ENCODE data around the gene APBB2.

Gene APBB2

GRCh38 chr4:41145571-41146078 lies 68.7 kb downstream of the APBB2 start:
- Mint-ChIP-seq H3K4me3 (no peak overlapping the region), H3K27me3 (peaks cover 6% of the 10 kb centered on the region), H3K27ac (no peak overlapping the region), H3K4me1 (no peaks in the 10 kb centered on the region), H3K9me3 (no peaks in the 10 kb centered on the region)
- DNase-seq (no peak), ATAC-seq (no peak)

GRCh38 chr4:41144812-41145211 lies 69.5 kb downstream of the APBB2 start:
- H3K4me3 Mint-ChIP-seq: no peak overlapping the region
- H3K27me3 Mint-ChIP-seq: peaks cover 6% of the 10 kb centered on the region
- ATAC-seq (no peak), DNase-seq (no peak)
- no peaks in the 10 kb centered on the region for H3K9me3 Mint-ChIP-seq
- H3K27ac Mint-ChIP-seq: peak overlapping the region in 1 of 2 donors; percentile 82
- H3K4me1 Mint-ChIP-seq: no peaks in the 10 kb centered on the region

GRCh38 chr4:41144040-41144379 lies 70.3 kb downstream of the APBB2 start:
- H3K4me3 Mint-ChIP-seq: no peak overlapping the region
- H3K9me3 Mint-ChIP-seq: no peaks in the 10 kb centered on the region
- peaks cover 6% of the 10 kb centered on the region for H3K27me3 Mint-ChIP-seq
- ATAC-seq: no peak
- no peak overlapping the region for H3K27ac Mint-ChIP-seq
- DNase-seq: no peak
- no peaks in the 10 kb centered on the region for H3K4me1 Mint-ChIP-seq

- H3K27me3 Mint-ChIP-seq: peaks cover 6% of the 10 kb centered on the region
- DNase-seq: no peak
- H3K4me3 Mint-ChIP-seq: no peak overlapping the region
- no peak for ATAC-seq
- no peaks in the 10 kb centered on the region for H3K9me3 Mint-ChIP-seq
- no peaks in the 10 kb centered on the region for H3K4me1 Mint-ChIP-seq
- no peak overlapping the region for H3K27ac Mint-ChIP-seq
Observed at GRCh38 chr4:41143311-41144039, 70.9 kb downstream of the APBB2 start.

- no peaks in the 10 kb centered on the region for H3K9me3 Mint-ChIP-seq
- no peak for ATAC-seq
- H3K4me3 Mint-ChIP-seq: no peak overlapping the region
- H3K27me3 Mint-ChIP-seq: peaks cover 6% of the 10 kb centered on the region
- no peak for DNase-seq
- H3K27ac Mint-ChIP-seq: no peak overlapping the region
- H3K4me1 Mint-ChIP-seq: no peaks in the 10 kb centered on the region
Observed at GRCh38 chr4:41142376-41143310, 71.7 kb downstream of the APBB2 start.

- ATAC-seq (no peak), DNase-seq (no peak)
- H3K27ac Mint-ChIP-seq: no peak overlapping the region
- H3K4me3 Mint-ChIP-seq: no peak overlapping the region
- H3K4me1 Mint-ChIP-seq: no peaks in the 10 kb centered on the region
- H3K9me3 Mint-ChIP-seq: no peaks in the 10 kb centered on the region
- H3K27me3 Mint-ChIP-seq: peaks cover 6% of the 10 kb centered on the region
Observed at GRCh38 chr4:41141900-41142299, 72.4 kb downstream of the APBB2 start.

- no peak for ATAC-seq
- H3K27me3 Mint-ChIP-seq: peaks cover 5% of the 10 kb centered on the region
Observed at GRCh38 chr4:41140410-41140809, 73.9 kb downstream of the APBB2 start.

GRCh38 chr4:41137879-41138278 lies 76.5 kb downstream of the APBB2 start:
- DNase-seq: no peak
- Mint-ChIP-seq H3K27me3 (no peaks in the 10 kb centered on the region), H3K4me1 (no peaks in the 10 kb centered on the region), H3K27ac (no peak overlapping the region), H3K9me3 (no peaks in the 10 kb centered on the region), H3K4me3 (no peak overlapping the region)
- ATAC-seq: no peak

More at GRCh38 chr4:41140410-41140809, 73.9 kb downstream of the APBB2 start:
- DNase-seq: no peak
- Mint-ChIP-seq H3K4me1 (no peaks in the 10 kb centered on the region), H3K9me3 (no peaks in the 10 kb centered on the region), H3K27ac (no peak overlapping the region), H3K4me3 (no peak overlapping the region)

GRCh38 chr4:41136456-41136855 lies 77.9 kb downstream of the APBB2 start:
- Mint-ChIP-seq H3K9me3 (no peaks in the 10 kb centered on the region), H3K27me3 (no peaks in the 10 kb centered on the region), H3K27ac (no peak overlapping the region), H3K4me3 (no peak overlapping the region), H3K4me1 (no peaks in the 10 kb centered on the region)
- no peak for DNase-seq
- ATAC-seq: no peak

- ATAC-seq: no peak
- no peak overlapping the region for H3K4me3 Mint-ChIP-seq
Observed at GRCh38 chr4:41135801-41136200, 78.5 kb downstream of the APBB2 start.

GRCh38 chr4:41134581-41134980 lies 79.8 kb downstream of the APBB2 start:
- Mint-ChIP-seq H3K27ac (no peak overlapping the region), H3K4me1 (no peaks in the 10 kb centered on the region), H3K9me3 (no peaks in the 10 kb centered on the region), H3K4me3 (no peak overlapping the region), H3K27me3 (peaks cover 12% of the 10 kb centered on the region)
- ATAC-seq: no peak
- no peak for DNase-seq

More at GRCh38 chr4:41135801-41136200, 78.5 kb downstream of the APBB2 start:
- no peaks in the 10 kb centered on the region for H3K4me1 Mint-ChIP-seq
- no peak for DNase-seq
- peaks cover 3% of the 10 kb centered on the region for H3K27me3 Mint-ChIP-seq
- no peaks in the 10 kb centered on the region for H3K9me3 Mint-ChIP-seq
- no peak overlapping the region for H3K27ac Mint-ChIP-seq

- DNase-seq (no peak), ATAC-seq (no peak)
- peak overlapping the region in 1 of 2 donors; percentile 63 for H3K27ac Mint-ChIP-seq
- peaks cover 12% of the 10 kb centered on the region for H3K27me3 Mint-ChIP-seq
- no peaks in the 10 kb centered on the region for H3K9me3 Mint-ChIP-seq
- no peaks in the 10 kb centered on the region for H3K4me1 Mint-ChIP-seq
- H3K4me3 Mint-ChIP-seq: no peak overlapping the region
Observed at GRCh38 chr4:41133454-41134018, 80.8 kb downstream of the APBB2 start.

- peaks cover 16% of the 10 kb centered on the region for H3K27me3 Mint-ChIP-seq
- H3K27ac Mint-ChIP-seq: no peak overlapping the region
- no peak for ATAC-seq
- no peak for DNase-seq
- no peak overlapping the region for H3K4me3 Mint-ChIP-seq
- no peaks in the 10 kb centered on the region for H3K4me1 Mint-ChIP-seq
- no peaks in the 10 kb centered on the region for H3K9me3 Mint-ChIP-seq
Observed at GRCh38 chr4:41132055-41132683, 82.2 kb downstream of the APBB2 start.

- H3K27ac Mint-ChIP-seq: no peak overlapping the region
- no peak overlapping the region for H3K4me3 Mint-ChIP-seq
- DNase-seq (no peak), ATAC-seq (no peak)
- H3K9me3 Mint-ChIP-seq: no peaks in the 10 kb centered on the region
- peaks cover 19% of the 10 kb centered on the region for H3K27me3 Mint-ChIP-seq
- no peaks in the 10 kb centered on the region for H3K4me1 Mint-ChIP-seq
Observed at GRCh38 chr4:41129936-41130440, 84.4 kb downstream of the APBB2 start.

GRCh38 chr4:41129128-41129754 lies 85.1 kb downstream of the APBB2 start:
- no peaks in the 10 kb centered on the region for H3K9me3 Mint-ChIP-seq
- H3K4me1 Mint-ChIP-seq: no peaks in the 10 kb centered on the region
- no peak for DNase-seq
- H3K27ac Mint-ChIP-seq: no peak overlapping the region
- ATAC-seq: no peak
- peaks cover 19% of the 10 kb centered on the region for H3K27me3 Mint-ChIP-seq
- H3K4me3 Mint-ChIP-seq: no peak overlapping the region

Data from stimulated activated naive CD8-positive, alpha-beta T cell treated with anti-CD3 and anti-CD28 coated beads, Interleukin-15, amount 100 ng/mL, for 72 hours (primary cell).